Esophagus muscularis mucosa (tissue), 4 donors: ENCODE results near the gene STK4. TPM values are rescaled to one million over a fixed set of nuclear protein-coding genes. Genes with fewer than 3 reads are reported as not detected.

ENCODE experiments used
- DNase-seq: peaks from one replicate; pipeline ENCODE4 v3.0.0-alpha.2; 2017; ENCODE audit errors: extremely low spot score
- H3K27ac ChIP-seq, 4 donors: fragments of 200-600 bp; sonication (generic); replicated peaks in 1 of 4; 1 replicate in 3 of 4; 2 replicates in 1 of 4; pipeline ENCODE4 v1.5.1; 2016 to 2019; ENCODE audit warnings: mild to moderate bottlenecking in 1 of 4
- H3K27me3 ChIP-seq, 4 donors: fragments of 200-600 bp; sonication (generic); one replicate each; pipeline versions ENCODE4 v1.5.1 to v1.6.0; 2016 to 2019
- H3K36me3 ChIP-seq, 4 donors: fragments of 200-600 bp; sonication (generic); one replicate each; pipeline ENCODE4 v1.5.1; 2016 to 2019
- H3K4me1 ChIP-seq, 4 donors: fragments of 200-600 bp; sonication (generic); one replicate each; pipeline ENCODE4 v1.5.1; 2016 to 2019
- H3K4me3 ChIP-seq, 4 donors: fragments of 200-600 bp; sonication (generic); 1 replicate in 2 of 4; 2 replicates in 2 of 4; pipeline ENCODE4 v1.5.1; 2016 to 2019; ENCODE audit warnings: mild to moderate bottlenecking in 4 of 4, moderate library complexity in 1 of 4
- H3K9me3 ChIP-seq, 4 donors: fragments of 200-600 bp; sonication (generic); 1 replicate in 3 of 4; 2 replicates in 1 of 4; pipeline ENCODE4 v1.5.1; 2016 to 2019
- CTCF ChIP-seq, 3 experiments: fragments of 200-600 bp in 2 of 3; fragments of 450-650 bp in 1 of 3; sonication (generic) in 2 of 3; IDR thresholded peaks; one replicate each; pipeline ENCODE4 v1.5.1; 2017 to 2019; ENCODE audit warnings: antibody characterized with exemption in 3 of 3, mild to moderate bottlenecking in 2 of 3, moderate library complexity in 1 of 3
- EP300 ChIP-seq: sonication (generic); formaldehyde crosslinking; IDR thresholded peaks from one replicate; pipeline ENCODE4 v1.6.1; 2017; ENCODE audit warnings: antibody characterized with exemption
- POLR2A ChIP-seq: fragments of 450-650 bp; IDR thresholded peaks from one replicate; pipeline ENCODE4 v1.6.1; 2017; ENCODE audit warnings: antibody characterized with exemption, moderate library complexity, mild to moderate bottlenecking, low read depth
- POLR2AphosphoS5 ChIP-seq, 2 donors: sonication (generic); formaldehyde crosslinking; IDR thresholded peaks; one replicate each; pipeline ENCODE4 v1.6.1; 2017; ENCODE audit warnings: antibody characterized with exemption in 2 of 2
- WGBS: methylation state at CpG from one replicate; pipeline ENCODE4 v1.1.5; 2018; 5-methylcytosine and 5-hydroxymethylcytosine counted together
- intact Hi-C: fragments of 100-400 bp; cut with DNase I; formaldehyde crosslinking; loops from one replicate; pipeline ENCODE4 v1.15.1; 2023
- total RNA-seq, 4 donors: library from RNA; depleted of rRNA; stranded (reverse); fragments of >200 nt; gene quantifications; one replicate each; pipeline versions ENCODE4 v1.1.0 to v1.2.1, GENCODE V29; 2016

The STK4 gene
- total RNA-seq, 4 donors from 2014 or later: 26.0 to 31.6 (median 27.7) TPM

- intact Hi-C loops: no loop called here
- Histone ChIP-seq H3K27ac (no peak overlapping the region), H3K36me3 (peaks cover 14 to 31% (median 15%) of the 10 kb centered on the region in 4 donors), H3K27me3 (no peaks in the 10 kb centered on the region), H3K9me3 (no peaks in the 10 kb centered on the region), H3K4me1 (no peaks in the 10 kb centered on the region), H3K4me3 (no peak overlapping the region)
- WGBS: 98% methylated on average over 6 of the region's 6 CpGs
- TF ChIP-seq CTCF (IDR thresholded peaks at IDR 0.05) (no peak), POLR2A (no peak), EP300 (no peak), POLR2AphosphoS5 (IDR thresholded peaks at IDR 0.05) (no peak)
- DNase-seq: no peak
These were observed 104.8 kb downstream of the STK4 start for GRCh38 chr20:45070932-45071632.

- peaks cover 24 to 41% (median 25%) of the 10 kb centered on the region in 4 donors for H3K36me3 ChIP-seq
- no peaks in the 10 kb centered on the region for H3K4me1 ChIP-seq
- no peak overlapping the region for H3K27ac ChIP-seq
- no peak overlapping the region for H3K4me3 ChIP-seq
- no peaks in the 10 kb centered on the region for H3K27me3 ChIP-seq
- WGBS: 92% methylated on average over 1 of the region's 1 CpG
- TF ChIP-seq POLR2A (no peak), CTCF (IDR thresholded peaks at IDR 0.05) (no peak), EP300 (no peak), POLR2AphosphoS5 (IDR thresholded peaks at IDR 0.05) (no peak)
- DNase-seq: no peak
- intact Hi-C loops: no loop called here
- no peaks in the 10 kb centered on the region for H3K9me3 ChIP-seq
These were observed 105.8 kb downstream of the STK4 start for GRCh38 chr20:45072066-45072465.

- H3K36me3 ChIP-seq: peaks cover 30 to 43% (median 33%) of the 10 kb centered on the region in 4 donors
- intact Hi-C loops: no loop called here
- WGBS: 89% methylated on average over 3 of the region's 3 CpGs
- no peak overlapping the region for H3K27ac ChIP-seq
- TF ChIP-seq POLR2A (no peak), CTCF (IDR thresholded peaks at IDR 0.05) (no peak), EP300 (no peak), POLR2AphosphoS5 (IDR thresholded peaks at IDR 0.05) (no peak)
- H3K27me3 ChIP-seq: no peaks in the 10 kb centered on the region
- H3K9me3 ChIP-seq: no peaks in the 10 kb centered on the region
- no peak for DNase-seq
- no peak overlapping the region for H3K4me3 ChIP-seq
- H3K4me1 ChIP-seq: no peaks in the 10 kb centered on the region
These were observed 106.9 kb downstream of the STK4 start for GRCh38 chr20:45073221-45073620.

GRCh38 chr20:45077559-45077958 lies 111.2 kb downstream of the STK4 start:
- H3K4me1 ChIP-seq: no peaks in the 10 kb centered on the region
- H3K4me3 ChIP-seq: no peak overlapping the region
- H3K36me3 ChIP-seq: peaks cover 30 to 79% (median 54%) of the 10 kb centered on the region in 4 donors
- H3K9me3 ChIP-seq: peaks cover 0 to 7% (median 1%) of the 10 kb centered on the region in 4 donors
- intact Hi-C loops: no loop called here
- TF ChIP-seq CTCF (IDR thresholded peaks at IDR 0.05): no peak
- no peak for TF ChIP-seq POLR2A
- TF ChIP-seq POLR2AphosphoS5 (IDR thresholded peaks at IDR 0.05): no peak
- TF ChIP-seq EP300: no peak
- no peak overlapping the region for H3K27ac ChIP-seq
- H3K27me3 ChIP-seq: no peaks in the 10 kb centered on the region
- 93% methylated on average over 3 of the region's 3 CpGs for WGBS
- DNase-seq: no peak
